Heart right ventricle (tissue), 16 donors: Measurements from ENCODE around the gene MED28. TPM values are rescaled to one million over a fixed set of nuclear protein-coding genes. Genes with fewer than 3 reads are reported as not detected.

Source experiments
- ATAC-seq, 8 donors: fragments of 200-7000 bp; cut with Tn5 transposase; one replicate each; pipeline ENCODE4 v1.9.1; 2020; ENCODE audit warnings: mild to moderate bottlenecking in 8 of 8, moderate library complexity in 8 of 8, moderate number of reproducible peaks in 1 of 8
- DNase-seq, 2 donors: peaks; one replicate each; pipeline ENCODE4 v3.0.0-alpha.2; 2020
- H3K27ac ChIP-seq, 10 donors: fragments of 200-600 bp; sonication (generic) in 2 of 10; one replicate each; pipeline versions ENCODE4 v1.5.0 to v1.8.0; 2020 to 2022; ENCODE audit warnings: mild to moderate bottlenecking in 3 of 10
- H3K27me3 ChIP-seq, 7 donors: fragments of 200-600 bp; one replicate each; pipeline ENCODE4 v1.8.0; 2021 to 2022; ENCODE audit warnings: mild to moderate bottlenecking in 2 of 7
- H3K36me3 ChIP-seq, 9 donors: fragments of 200-600 bp; sonication (generic) in 1 of 9; one replicate each; pipeline versions ENCODE4 v1.5.0 to v1.8.0; 2020 to 2022; ENCODE audit warnings: mild to moderate bottlenecking in 2 of 9
- H3K4me1 ChIP-seq, 9 donors: fragments of 200-600 bp; sonication (generic) in 1 of 9; one replicate each; pipeline versions ENCODE4 v1.5.0 to v1.8.0; 2020 to 2022; ENCODE audit warnings: mild to moderate bottlenecking in 4 of 9
- H3K4me3 ChIP-seq, 10 donors: fragments of 200-600 bp; sonication (generic) in 2 of 10; one replicate each; pipeline versions ENCODE4 v1.5.0 to v1.8.0; 2020 to 2022; ENCODE audit warnings: mild to moderate bottlenecking in 7 of 10, moderate library complexity in 2 of 10
- H3K9me3 ChIP-seq, 11 donors: fragments of 200-600 bp in 10 of 11; sonication (generic) in 2 of 11; one replicate each; pipeline versions ENCODE4 v1.5.0 to v1.8.0; 2013 to 2022; ENCODE audit warnings: mild to moderate bottlenecking in 2 of 11, control low read depth in 1 of 11, moderate library complexity in 1 of 11
- WGBS, 2 donors: extraction: QIAGEN DNeasy Blood & Tissue Kit; methylation state at CpG; one replicate each; pipeline ENCODE4 v1.1.7; 2013; ENCODE audit warnings: inconsistent platforms in 1 of 2; 5-methylcytosine and 5-hydroxymethylcytosine counted together
- intact Hi-C, 10 donors: fragments of 100-400 bp; cut with DNase I; formaldehyde crosslinking; loops; one replicate each; pipeline versions ENCODE4 v1.11.1 to v1.14.2; 2022
- polyA plus RNA-seq, 2 donors: library from polyadenylated mRNA; stranded (reverse); fragments of 200-250 nt; gene quantifications; one replicate each; pipeline ENCODE4 v1.2.3, GENCODE V29; 2013
- total RNA-seq, 10 donors: library from RNA; stranded (reverse); fragmentation: NEBNext Ultra II Directional in 3 of 10; extraction: Animal tissue kit (Norgen Biotek cat#: 25700) in 3 of 10; gene quantifications; one replicate each; pipeline versions ENCODE4 v1.2.1 to v1.2.4, GENCODE V29; 2021 to 2023
- TF ChIP-seq, protein P1 (sequence below), 9 donors: fragments of 200-600 bp; sonication (generic) in 2 of 9; IDR thresholded peaks; one replicate each; pipeline versions ENCODE4 v1.5.0 to v1.8.0; 2021 to 2022; ENCODE audit warnings: antibody characterized with exemption in 9 of 9, mild to moderate bottlenecking in 5 of 9, moderate library complexity in 1 of 9
- donor health status: Arrhythmogenic right ventricular cardiomyopathy.
- donor health status: ischemic (EF 13 %, LVEDD 7.1; RV severe dilation, severe dysfunction).
- donor health status: healthy with polysubstance abuse.
- donor health status: DM: no; HTN: yes; CAD: no.
- donor health status: DM: no; HTN: no; CAD: no.
- donor health status: ischemic (EF 25% LVEDD 6.9; RV normal size, moderate dysfunction).
- donor health status: ischemic (EF 25% LVEDD 5.7; RV mildly dilated, moderate dysfunction).
- donor health status: healthy.
- donor health status: DM: yes; HTN: yes; CAD: no.
- donor health status: Ischemic cardiomyopathy.
- donor health status: ischemic (EF 35%, LVEDD 5.7; RV mildly dilated, moderate dysfunction).
- donor health status: nonischemic (EF 11% LVEDD 7.7; RV severe dilation, severe dysfunction).
- donor health status: DM: yes; HTN: yes; CAD: no.
- donor health status: PGD.
- donor health status: ischemic (EF 29% LVEDD 5.4; RV normal size, mild dysfunction).
- donor health status: nonischemic (EF 23%, LVEDD 6.1; RV moderate dilation, normal function).

Gene MED28
- total and polyA plus RNA-seq, 12 donors, result 6.3 to 23.1 (median 17.0) TPM

- TF ChIP-seq, protein P1, sequence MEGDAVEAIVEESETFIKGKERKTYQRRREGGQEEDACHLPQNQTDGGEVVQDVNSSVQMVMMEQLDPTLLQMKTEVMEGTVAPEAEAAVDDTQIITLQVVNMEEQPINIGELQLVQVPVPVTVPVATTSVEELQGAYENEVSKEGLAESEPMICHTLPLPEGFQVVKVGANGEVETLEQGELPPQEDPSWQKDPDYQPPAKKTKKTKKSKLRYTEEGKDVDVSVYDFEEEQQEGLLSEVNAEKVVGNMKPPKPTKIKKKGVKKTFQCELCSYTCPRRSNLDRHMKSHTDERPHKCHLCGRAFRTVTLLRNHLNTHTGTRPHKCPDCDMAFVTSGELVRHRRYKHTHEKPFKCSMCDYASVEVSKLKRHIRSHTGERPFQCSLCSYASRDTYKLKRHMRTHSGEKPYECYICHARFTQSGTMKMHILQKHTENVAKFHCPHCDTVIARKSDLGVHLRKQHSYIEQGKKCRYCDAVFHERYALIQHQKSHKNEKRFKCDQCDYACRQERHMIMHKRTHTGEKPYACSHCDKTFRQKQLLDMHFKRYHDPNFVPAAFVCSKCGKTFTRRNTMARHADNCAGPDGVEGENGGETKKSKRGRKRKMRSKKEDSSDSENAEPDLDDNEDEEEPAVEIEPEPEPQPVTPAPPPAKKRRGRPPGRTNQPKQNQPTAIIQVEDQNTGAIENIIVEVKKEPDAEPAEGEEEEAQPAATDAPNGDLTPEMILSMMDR (IDR thresholded peaks at IDR 0.05), result no peak
- DNase-seq, result no peak
- Histone ChIP-seq H3K27me3 (no peaks in the 10 kb centered on the region), H3K4me1 (peaks cover 0 to 39% (median 9%) of the 10 kb centered on the region in 9 donors), H3K27ac (no peak overlapping the region), H3K36me3 (peaks cover 0 to 100% (median 97%) of the 10 kb centered on the region in 9 donors), H3K9me3 (no peaks in the 10 kb centered on the region), H3K4me3 (no peak overlapping the region)
- ATAC-seq, result no peak
- intact Hi-C loops, result no loop called here
- WGBS, 2 donors, result 84 to 87% methylated on average over 9 of the region's 9 CpGs
These were observed 27.2 kb upstream of the MED28 start for GRCh38 chr4:17587094-17587822.

- Histone ChIP-seq H3K36me3 (peaks cover 0 to 100% (median 91%) of the 10 kb centered on the region in 9 donors), H3K4me1 (peaks cover 0 to 20% (median 0%) of the 10 kb centered on the region in 9 donors), H3K9me3 (no peaks in the 10 kb centered on the region), H3K27ac (no peak overlapping the region), H3K4me3 (no peak overlapping the region), H3K27me3 (no peaks in the 10 kb centered on the region)
- intact Hi-C loops, result no loop called here
- TF ChIP-seq, protein P1 (IDR thresholded peaks at IDR 0.05), result no peak
- WGBS, 2 donors, result 97% methylated on average over 3 of the region's 3 CpGs
- no peak for DNase-seq
- no peak for ATAC-seq
These were observed 25.1 kb upstream of the MED28 start for GRCh38 chr4:17589355-17589754.

DNA sequence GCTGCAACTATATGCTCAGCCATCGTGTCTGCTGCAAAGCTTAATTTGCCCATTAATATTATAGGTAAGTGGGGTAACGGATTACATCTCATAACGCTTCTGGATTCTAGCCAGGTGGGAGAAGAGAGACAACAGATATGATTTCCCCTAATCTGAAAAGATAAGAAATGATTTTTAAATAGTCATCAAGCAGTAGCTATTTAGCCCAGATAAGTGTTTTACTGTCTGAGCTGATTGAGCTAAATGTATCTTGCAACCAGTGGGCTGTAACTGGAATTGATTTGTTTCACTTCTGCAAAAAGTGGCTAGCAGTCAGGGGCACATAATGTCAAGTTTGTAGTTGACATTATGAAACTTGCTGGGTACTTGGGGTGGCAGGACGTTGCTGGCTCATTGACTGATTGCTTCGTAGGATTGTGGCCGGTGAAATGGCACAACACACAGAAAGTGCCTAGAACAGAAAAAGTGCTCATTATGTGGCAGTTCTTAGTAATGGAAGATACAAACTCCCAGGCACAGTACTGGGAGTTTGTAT lies 18.9 kb upstream of the MED28 start:
- WGBS, 2 donors, result 84 to 90% methylated on average over 6 of the region's 6 CpGs
- peak in 1 of 8 donors; percentile 48 for ATAC-seq
- no peaks in the 10 kb centered on the region for H3K27me3 ChIP-seq
- H3K4me3 ChIP-seq, result no peak overlapping the region
- TF ChIP-seq, protein P1 (IDR thresholded peaks at IDR 0.05), result no peak
- DNase-seq, result no peak
- peaks cover 0 to 38% (median 7%) of the 10 kb centered on the region in 9 donors for H3K4me1 ChIP-seq
- H3K9me3 ChIP-seq, result no peaks in the 10 kb centered on the region
- H3K36me3 ChIP-seq, result peaks cover 0 to 100% (median 69%) of the 10 kb centered on the region in 9 donors
- peak overlapping the region in 1 of 10 donors; percentile 65 for H3K27ac ChIP-seq
- intact Hi-C loops, result no loop called here

DNA sequence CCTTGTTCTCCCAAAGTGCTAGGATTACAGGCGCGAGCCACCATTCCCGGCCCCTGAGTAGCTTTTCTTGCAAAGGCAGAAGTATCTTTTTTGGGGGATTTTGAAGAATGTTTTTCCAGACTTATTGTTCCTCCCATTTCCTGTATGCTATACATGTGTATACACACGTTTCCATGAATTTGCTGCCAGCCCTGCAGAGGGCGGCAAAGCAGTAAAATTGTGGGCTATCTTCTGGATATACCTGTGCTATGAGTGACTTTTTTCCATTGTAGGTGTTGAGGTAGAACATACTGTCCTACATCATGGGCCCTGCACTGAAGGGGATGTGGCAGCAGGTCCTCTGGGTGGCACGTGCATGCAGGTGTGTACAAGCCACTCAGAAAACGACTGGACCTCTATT lies 16.9 kb upstream of the MED28 start:
- 68 to 77% methylated on average over 7 of the region's 7 CpGs for WGBS, 2 donors
- peaks cover 0 to 30% (median 4%) of the 10 kb centered on the region in 9 donors for H3K4me1 ChIP-seq
- DNase-seq (no peak), ATAC-seq (no peak)
- intact Hi-C loops, result no loop called here
- H3K9me3 ChIP-seq, result no peaks in the 10 kb centered on the region
- TF ChIP-seq, protein P1 (IDR thresholded peaks at IDR 0.05), result peak in 4 of 9 donors; percentile 9 to 22 (median 15)
- H3K27me3 ChIP-seq, result no peaks in the 10 kb centered on the region
- H3K36me3 ChIP-seq, result peaks cover 0 to 100% (median 61%) of the 10 kb centered on the region in 9 donors
- no peak overlapping the region for H3K27ac ChIP-seq
- no peak overlapping the region for H3K4me3 ChIP-seq
